Measurements from ENCODE around the gene DDAH1. TPM values are rescaled to one million over a fixed set of nuclear protein-coding genes. Genes with fewer than 3 reads are reported as not detected.

DDAH1 gene
- total RNA-seq, 1 experiment from 2014 or later, result 87.9 TPM

DNA sequence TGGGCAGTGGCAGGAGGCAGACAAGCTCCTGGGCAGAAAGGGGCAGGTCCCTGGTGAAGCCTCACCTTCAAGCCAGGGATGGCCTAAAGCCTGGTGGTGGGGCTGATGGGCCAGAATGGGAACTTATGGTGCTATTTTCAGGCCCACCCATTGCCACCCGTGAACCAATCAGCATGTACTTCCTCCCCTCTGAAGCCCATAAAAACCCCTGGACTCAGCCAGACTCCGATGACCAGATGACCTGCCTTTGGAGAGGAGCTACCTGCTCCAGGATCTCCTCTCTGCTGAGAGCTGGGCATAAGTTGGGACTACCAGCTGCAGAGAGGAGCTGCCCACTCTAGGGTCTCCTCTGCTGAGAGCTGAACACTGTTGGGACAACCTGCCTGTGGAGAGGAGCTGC, 180.8 kb downstream of the DDAH1 start:
- H3K9me3 Mint-ChIP-seq (ENCODE audit: unreplicated experiment), result no peaks in the 10 kb centered on the region
- Histone ChIP-seq H3K27me3 (replicated peaks; ENCODE audit: control insufficient read depth, insufficient read depth, low read length) (no peaks in the 10 kb centered on the region), H3K4me1 (no peaks in the 10 kb centered on the region), H3K4me3 (ENCODE audit: low read depth, low read length) (no peak overlapping the region), H3K36me3 (ENCODE audit: control insufficient read depth, insufficient read depth, low read length) (no peaks in the 10 kb centered on the region), H3K9me3 (no peaks in the 10 kb centered on the region)
- ChIA-PET CTCF (interaction anchor here (0.6 kb wide), 1 partner anchor 26 kb away, joined by 4 read pairs; no protein-coding TSS in a partner anchor), POLR2A (no interaction called here)
- peaks cover under 1% of the 10 kb centered on the region for H3K4me1 Mint-ChIP-seq (ENCODE audit: low read depth, unreplicated experiment)
- no peak for DNase-seq
- no peaks in the 10 kb centered on the region for H3K36me3 Mint-ChIP-seq (ENCODE audit: insufficient read depth, unreplicated experiment)
- intact Hi-C loops (cut with micrococcal nuclease; ENCODE audit: unreplicated experiment), result no loop called here
- no TSS peak for BruUV-seq (replicated peaks)
- no peak for TF ChIP-seq CTCF (IDR thresholded peaks at IDR 0.05; ENCODE audit: insufficient read depth in 1 of 2, low read depth in 1 of 2, low read length in 1 of 2, severe bottlenecking in 1 of 2, unreplicated experiment in 1 of 2)
- H3K27me3 Mint-ChIP-seq (ENCODE audit: insufficient read depth, unreplicated experiment), result no peaks in the 10 kb centered on the region
- no peak overlapping the region for H3K4me3 Mint-ChIP-seq (ENCODE audit: unreplicated experiment)
- no peak overlapping the region for H3K27ac Mint-ChIP-seq (ENCODE audit: unreplicated experiment)

DNA sequence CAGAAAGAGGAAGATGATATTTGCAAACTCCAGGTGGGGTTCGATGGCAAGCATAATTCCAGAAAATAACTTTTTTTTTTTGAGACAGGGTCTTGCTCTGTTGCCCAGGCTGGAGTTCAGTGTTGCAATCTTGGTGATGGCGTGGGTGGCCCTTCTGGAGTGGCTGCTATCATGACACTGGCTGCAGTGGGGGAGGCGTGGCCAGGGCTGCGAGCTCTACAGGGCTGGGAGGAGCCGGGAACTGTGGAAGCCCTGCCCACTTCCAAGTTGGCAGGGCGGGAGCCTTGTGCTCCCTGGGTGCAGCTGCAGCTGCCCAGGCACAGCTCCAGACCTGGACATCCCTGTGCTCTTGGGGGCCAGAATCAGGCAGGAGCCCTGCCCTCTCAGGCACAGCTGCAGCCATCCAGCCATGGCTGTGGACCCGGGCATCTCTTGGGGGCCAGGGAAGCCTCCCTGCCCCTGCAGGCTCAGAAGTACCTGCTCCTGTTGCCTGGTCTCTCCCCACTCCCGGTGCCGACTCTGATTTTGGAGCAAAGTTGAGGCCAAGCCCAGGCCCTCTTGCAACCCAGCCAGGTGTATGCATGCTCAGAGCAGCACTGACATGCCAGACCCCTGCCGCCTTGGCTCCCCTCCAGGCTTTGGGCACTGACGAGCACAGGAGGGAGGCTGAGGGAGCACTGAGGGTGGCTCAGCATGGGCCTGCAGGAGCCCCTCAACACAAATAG, 181.3 kb downstream of the DDAH1 start:
- no peaks in the 10 kb centered on the region for H3K27me3 Mint-ChIP-seq (ENCODE audit: insufficient read depth, unreplicated experiment)
- no TSS peak for BruUV-seq (replicated peaks)
- no peaks in the 10 kb centered on the region for H3K4me1 ChIP-seq
- peaks cover 6% of the 10 kb centered on the region for H3K4me1 Mint-ChIP-seq (ENCODE audit: low read depth, unreplicated experiment)
- no peak for DNase-seq
- no peaks in the 10 kb centered on the region for H3K36me3 ChIP-seq (ENCODE audit: control insufficient read depth, insufficient read depth, low read length)
- H3K9me3 ChIP-seq, result no peaks in the 10 kb centered on the region
- no peaks in the 10 kb centered on the region for H3K27me3 ChIP-seq (replicated peaks; ENCODE audit: control insufficient read depth, insufficient read depth, low read length)
- H3K36me3 Mint-ChIP-seq (ENCODE audit: insufficient read depth, unreplicated experiment), result no peaks in the 10 kb centered on the region
- H3K27ac Mint-ChIP-seq (ENCODE audit: unreplicated experiment), result no peak overlapping the region
- intact Hi-C loops (cut with micrococcal nuclease; ENCODE audit: unreplicated experiment), result no loop called here
- H3K4me3 ChIP-seq (ENCODE audit: low read depth, low read length), result no peak overlapping the region
- H3K4me3 Mint-ChIP-seq (ENCODE audit: unreplicated experiment), result no peak overlapping the region
- ChIA-PET CTCF (no interaction called here), POLR2A (no interaction called here)
- no peaks in the 10 kb centered on the region for H3K9me3 Mint-ChIP-seq (ENCODE audit: unreplicated experiment)
- TF ChIP-seq CTCF (IDR thresholded peaks at IDR 0.05; ENCODE audit: insufficient read depth in 1 of 2, low read depth in 1 of 2, low read length in 1 of 2, severe bottlenecking in 1 of 2, unreplicated experiment in 1 of 2), result no peak

DNA sequence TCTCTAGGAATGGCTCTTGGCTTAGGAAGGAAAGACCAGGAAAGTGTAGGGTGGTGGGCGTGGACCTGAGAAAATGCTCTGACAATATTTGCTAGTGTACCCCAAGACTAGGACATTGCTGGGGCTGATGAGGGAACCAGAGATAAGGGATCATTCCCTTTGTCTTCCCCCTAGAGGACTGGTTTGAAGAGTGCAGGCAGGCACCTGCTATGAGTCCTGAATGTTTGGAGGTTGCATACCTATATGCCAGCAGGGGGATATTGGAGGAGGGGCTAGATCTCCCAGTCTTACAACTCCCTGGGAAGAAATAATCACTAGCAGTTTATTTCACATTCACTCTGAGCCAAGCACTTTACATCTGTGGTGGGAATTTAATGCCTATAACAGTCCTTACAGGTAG, 182.5 kb downstream of the DDAH1 start:
- peak; percentile 27 to 37 for TF ChIP-seq CTCF (IDR thresholded peaks at IDR 0.05; ENCODE audit: insufficient read depth in 1 of 2, low read depth in 1 of 2, low read length in 1 of 2, severe bottlenecking in 1 of 2, unreplicated experiment in 1 of 2)
- no TSS peak for BruUV-seq (replicated peaks)
- Mint-ChIP-seq H3K9me3 (ENCODE audit: unreplicated experiment) (no peaks in the 10 kb centered on the region), H3K27ac (ENCODE audit: unreplicated experiment) (no peak overlapping the region), H3K4me3 (ENCODE audit: unreplicated experiment) (no peak overlapping the region), H3K4me1 (ENCODE audit: low read depth, unreplicated experiment) (peaks cover 6% of the 10 kb centered on the region), H3K36me3 (ENCODE audit: insufficient read depth, unreplicated experiment) (no peaks in the 10 kb centered on the region), H3K27me3 (ENCODE audit: insufficient read depth, unreplicated experiment) (no peaks in the 10 kb centered on the region)
- POLR2A ChIA-PET, result no interaction called here
- no peaks in the 10 kb centered on the region for H3K27me3 ChIP-seq (replicated peaks; ENCODE audit: control insufficient read depth, insufficient read depth, low read length)
- no peaks in the 10 kb centered on the region for H3K36me3 ChIP-seq (ENCODE audit: control insufficient read depth, insufficient read depth, low read length)
- intact Hi-C loops (cut with micrococcal nuclease; ENCODE audit: unreplicated experiment), result no loop called here
- no peaks in the 10 kb centered on the region for H3K4me1 ChIP-seq
- no peak for DNase-seq
- CTCF ChIA-PET, result no interaction called here
- no peaks in the 10 kb centered on the region for H3K9me3 ChIP-seq
- H3K4me3 ChIP-seq (ENCODE audit: low read depth, low read length), result no peak overlapping the region

Data from Caco-2 (cell line).